ENCODE data around the gene ABHD10.

Gene ABHD10

DNA sequence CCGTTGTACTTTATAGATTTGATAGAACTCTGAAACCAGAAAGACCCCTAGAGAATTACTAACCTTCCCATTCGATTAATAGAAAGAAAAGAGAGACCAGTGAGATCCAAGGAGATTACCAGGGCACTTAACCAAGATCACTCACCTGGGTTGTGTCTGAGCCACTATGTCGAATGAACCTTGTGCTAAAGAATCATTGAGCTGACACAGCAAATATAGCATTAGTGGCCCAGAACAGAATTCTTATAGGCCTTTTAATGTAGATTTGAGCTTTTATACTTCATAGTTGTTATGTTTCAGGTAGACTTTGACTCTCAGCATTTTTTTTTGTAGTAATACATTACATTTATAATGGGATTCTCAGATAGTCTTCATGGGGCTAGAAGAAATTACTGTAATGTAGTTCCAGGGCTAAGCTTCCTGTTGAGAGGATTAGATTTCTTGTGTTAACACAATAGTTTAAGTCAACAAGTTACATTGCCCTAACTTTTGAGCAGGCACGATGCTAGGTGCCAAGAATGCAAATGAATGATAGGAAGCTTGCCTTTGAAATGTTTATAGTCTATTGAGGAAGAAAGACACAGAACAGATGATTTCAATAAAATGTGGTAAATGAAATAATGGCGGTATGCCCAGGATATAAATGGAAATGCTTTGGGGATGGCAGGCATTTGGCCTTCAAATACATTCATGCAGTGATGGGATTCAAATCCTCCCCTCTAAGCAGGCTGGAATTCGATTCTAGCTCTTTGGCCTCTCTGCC is 24.4 kb upstream of the ABHD10 start:
- no peaks in the 10 kb centered on the region for H3K36me3 ChIP-seq (ENCODE audit: low read length)
- H3K4me2 ChIP-seq (ENCODE audit: low read depth, low read length, poor library complexity, severe bottlenecking) = no peak overlapping the region
- no peak for TF ChIP-seq EZH2phosphoT487 (conservative IDR thresholded peaks at IDR 0.05; ENCODE audit: low read length)
- TF ChIP-seq, protein P1, sequence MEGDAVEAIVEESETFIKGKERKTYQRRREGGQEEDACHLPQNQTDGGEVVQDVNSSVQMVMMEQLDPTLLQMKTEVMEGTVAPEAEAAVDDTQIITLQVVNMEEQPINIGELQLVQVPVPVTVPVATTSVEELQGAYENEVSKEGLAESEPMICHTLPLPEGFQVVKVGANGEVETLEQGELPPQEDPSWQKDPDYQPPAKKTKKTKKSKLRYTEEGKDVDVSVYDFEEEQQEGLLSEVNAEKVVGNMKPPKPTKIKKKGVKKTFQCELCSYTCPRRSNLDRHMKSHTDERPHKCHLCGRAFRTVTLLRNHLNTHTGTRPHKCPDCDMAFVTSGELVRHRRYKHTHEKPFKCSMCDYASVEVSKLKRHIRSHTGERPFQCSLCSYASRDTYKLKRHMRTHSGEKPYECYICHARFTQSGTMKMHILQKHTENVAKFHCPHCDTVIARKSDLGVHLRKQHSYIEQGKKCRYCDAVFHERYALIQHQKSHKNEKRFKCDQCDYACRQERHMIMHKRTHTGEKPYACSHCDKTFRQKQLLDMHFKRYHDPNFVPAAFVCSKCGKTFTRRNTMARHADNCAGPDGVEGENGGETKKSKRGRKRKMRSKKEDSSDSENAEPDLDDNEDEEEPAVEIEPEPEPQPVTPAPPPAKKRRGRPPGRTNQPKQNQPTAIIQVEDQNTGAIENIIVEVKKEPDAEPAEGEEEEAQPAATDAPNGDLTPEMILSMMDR (IDR thresholded peaks at IDR 0.05; ENCODE audit: insufficient read depth, low read length, poor library complexity, severe bottlenecking) = no peak
- H3K27ac ChIP-seq (ENCODE audit: low read depth, low read length) = no peak overlapping the region
- H2AFZ ChIP-seq (ENCODE audit: low read depth, low read length, severe bottlenecking) = no peak overlapping the region
- H3K4me3 ChIP-seq (ENCODE audit: insufficient read depth, low read length, poor library complexity, severe bottlenecking) = no peak overlapping the region
- no peaks in the 10 kb centered on the region for H4K20me1 ChIP-seq (ENCODE audit: low read depth, low read length)
- no peak overlapping the region for H3K9ac ChIP-seq (ENCODE audit: low read length)
- no peaks in the 10 kb centered on the region for H3K9me2 ChIP-seq (replicated peaks; ENCODE audit: insufficient read depth, low read length)
- H3K27me3 ChIP-seq (ENCODE audit: low read length) = no peaks in the 10 kb centered on the region
- H3F3A ChIP-seq (ENCODE audit: insufficient read depth) = no peaks in the 10 kb centered on the region
- H3K9me3 ChIP-seq (ENCODE audit: insufficient read depth, low read length) = no peaks in the 10 kb centered on the region
- no peaks in the 10 kb centered on the region for H3K79me2 ChIP-seq (ENCODE audit: insufficient read depth, low read length)

DNA sequence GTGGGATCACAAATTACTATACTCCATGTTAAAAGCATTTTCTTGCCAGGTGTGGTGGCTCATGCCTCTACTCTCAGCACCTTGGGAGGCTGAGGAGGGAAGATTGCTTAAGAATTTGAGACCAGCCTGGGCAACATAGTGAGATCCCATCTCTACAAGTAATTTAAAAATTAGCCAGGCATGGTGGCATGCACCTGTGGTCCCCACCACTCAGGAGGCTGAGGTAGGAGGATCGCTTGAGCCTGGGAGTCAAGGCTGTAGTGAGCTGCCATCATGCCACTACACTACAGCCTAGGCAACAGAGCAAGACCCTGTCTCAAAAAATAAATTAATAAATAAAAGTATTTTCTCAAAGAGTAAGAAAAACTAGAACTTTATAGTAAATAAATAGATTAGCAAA is 22.9 kb upstream of the ABHD10 start:
- H2AFZ ChIP-seq (ENCODE audit: low read depth, low read length, severe bottlenecking) = no peak overlapping the region
- H3K9me2 ChIP-seq (replicated peaks; ENCODE audit: insufficient read depth, low read length) = no peaks in the 10 kb centered on the region
- H3K27ac ChIP-seq (ENCODE audit: low read depth, low read length) = no peak overlapping the region
- no peaks in the 10 kb centered on the region for H3K36me3 ChIP-seq (ENCODE audit: low read length)
- H3F3A ChIP-seq (ENCODE audit: insufficient read depth) = no peaks in the 10 kb centered on the region
- TF ChIP-seq, protein P1 (IDR thresholded peaks at IDR 0.05; ENCODE audit: insufficient read depth, low read length, poor library complexity, severe bottlenecking) = no peak
- no peaks in the 10 kb centered on the region for H4K20me1 ChIP-seq (ENCODE audit: low read depth, low read length)
- no peaks in the 10 kb centered on the region for H3K9me3 ChIP-seq (ENCODE audit: insufficient read depth, low read length)
- no peaks in the 10 kb centered on the region for H3K27me3 ChIP-seq (ENCODE audit: low read length)
- no peak overlapping the region for H3K4me2 ChIP-seq (ENCODE audit: low read depth, low read length, poor library complexity, severe bottlenecking)
- no peak overlapping the region for H3K4me3 ChIP-seq (ENCODE audit: insufficient read depth, low read length, poor library complexity, severe bottlenecking)
- H3K79me2 ChIP-seq (ENCODE audit: insufficient read depth, low read length) = no peaks in the 10 kb centered on the region
- H3K9ac ChIP-seq (ENCODE audit: low read length) = no peak overlapping the region

DNA sequence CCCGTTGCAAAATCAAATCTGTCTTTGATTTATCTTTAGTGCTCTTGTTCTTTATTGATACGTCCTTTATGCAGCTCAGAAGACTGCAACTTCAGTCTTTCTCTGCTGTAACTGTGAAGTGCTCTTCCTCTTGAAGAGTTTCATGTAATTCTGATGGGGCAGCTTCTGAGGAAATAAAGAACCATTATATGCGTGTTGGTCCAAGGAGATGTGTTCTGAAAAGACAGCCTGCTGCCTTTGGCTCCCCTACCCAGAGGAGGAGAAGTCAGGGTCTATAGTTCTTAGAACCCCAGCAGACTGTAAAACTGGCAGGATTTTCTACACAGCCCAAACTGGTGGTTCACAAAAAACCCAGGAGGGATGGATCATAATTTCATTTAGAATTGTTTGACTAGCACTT is 22.4 kb upstream of the ABHD10 start:
- H3K4me3 ChIP-seq (ENCODE audit: insufficient read depth, low read length, poor library complexity, severe bottlenecking) = no peak overlapping the region
- no peaks in the 10 kb centered on the region for H4K20me1 ChIP-seq (ENCODE audit: low read depth, low read length)
- H3K36me3 ChIP-seq (ENCODE audit: low read length) = no peaks in the 10 kb centered on the region
- H3K9ac ChIP-seq (ENCODE audit: low read length) = no peak overlapping the region
- H3K4me2 ChIP-seq (ENCODE audit: low read depth, low read length, poor library complexity, severe bottlenecking) = no peak overlapping the region
- no peaks in the 10 kb centered on the region for H3F3A ChIP-seq (ENCODE audit: insufficient read depth)
- H2AFZ ChIP-seq (ENCODE audit: low read depth, low read length, severe bottlenecking) = no peak overlapping the region
- no peaks in the 10 kb centered on the region for H3K9me3 ChIP-seq (ENCODE audit: insufficient read depth, low read length)
- H3K79me2 ChIP-seq (ENCODE audit: insufficient read depth, low read length) = no peaks in the 10 kb centered on the region
- no peaks in the 10 kb centered on the region for H3K9me2 ChIP-seq (replicated peaks; ENCODE audit: insufficient read depth, low read length)
- H3K27me3 ChIP-seq (ENCODE audit: low read length) = no peaks in the 10 kb centered on the region
- no peak overlapping the region for H3K27ac ChIP-seq (ENCODE audit: low read depth, low read length)
- no peak for TF ChIP-seq EZH2phosphoT487 (conservative IDR thresholded peaks at IDR 0.05; ENCODE audit: low read length)
- TF ChIP-seq, protein P1 (IDR thresholded peaks at IDR 0.05; ENCODE audit: insufficient read depth, low read length, poor library complexity, severe bottlenecking) = no peak

Measured in SU-DHL-6 (cell line).